DOHH2 (cell line): Measurements from ENCODE around the gene IFT88.

Experiments
- H3F3A ChIP-seq: fragments of 200-600 bp; sonication (generic), shearing (Covaris generic); 2 replicates; pipeline ENCODE4 v1.6.0; 2016; ENCODE audit warnings: antibody characterized with exemption, mild to moderate bottlenecking; ENCODE audit not compliant: control insufficient read depth, insufficient read depth
- H3K27ac ChIP-seq: fragments of 200-600 bp; sonication (generic); 2 replicates; pipeline ENCODE4 v1.5.1; 2014; ENCODE audit warnings: low read depth, mild to moderate bottlenecking, low read length, moderate library complexity
- H3K27me3 ChIP-seq: fragments of 200-600 bp; sonication (generic); 2 replicates; pipeline ENCODE4 v1.6.1; 2014; ENCODE audit warnings: mild to moderate bottlenecking, low read length, mixed read lengths; ENCODE audit not compliant: control insufficient read depth
- H3K36me3 ChIP-seq: fragments of 200-600 bp; sonication (generic); 2 replicates; pipeline ENCODE4 v1.6.1; 2014; ENCODE audit warnings: mild to moderate bottlenecking, low read length, moderate library complexity, mixed read lengths; ENCODE audit not compliant: control insufficient read depth
- H3K4me1 ChIP-seq: fragments of 200-600 bp; sonication (generic); 2 replicates; pipeline ENCODE4 v1.6.1; 2014; ENCODE audit warnings: mild to moderate bottlenecking, low read length, mixed read lengths; ENCODE audit not compliant: control insufficient read depth
- H3K4me2 ChIP-seq: fragments of 200-600 bp; sonication (generic); 2 replicates; pipeline ENCODE4 v1.6.0; 2014; ENCODE audit warnings: mild to moderate bottlenecking, low read length, moderate library complexity
- H3K4me3 ChIP-seq: fragments of 200-600 bp; sonication (generic); 2 replicates; pipeline ENCODE4 v1.5.1; 2014; ENCODE audit warnings: mild to moderate bottlenecking, low read length, mixed read lengths
- H3K79me2 ChIP-seq: fragments of 200-600 bp; sonication (generic); 2 replicates; pipeline ENCODE4 v1.6.1; 2014; ENCODE audit warnings: mild to moderate bottlenecking, low read length, mixed read lengths; ENCODE audit not compliant: control insufficient read depth
- H3K9me2 ChIP-seq: fragments of 200-600 bp; sonication (generic); replicated peaks from 2 replicates; pipeline ENCODE4 v1.6.1; 2014; ENCODE audit warnings: mild to moderate bottlenecking, low read length, mixed read lengths; ENCODE audit not compliant: control insufficient read depth
- H3K9me3 ChIP-seq: fragments of 200-600 bp; sonication (generic); 2 replicates; pipeline ENCODE4 v1.6.1; 2014; ENCODE audit warnings: antibody characterized with exemption, low read length, mixed read lengths; ENCODE audit not compliant: control insufficient read depth, insufficient read depth
- H4K20me1 ChIP-seq: fragments of 200-600 bp; sonication (generic); 2 replicates; pipeline ENCODE4 v1.6.0; 2014; ENCODE audit warnings: low read depth, mild to moderate bottlenecking, antibody characterized with exemption, low read length, moderate library complexity; ENCODE audit not compliant: control insufficient read depth, insufficient read depth
- CTCF ChIP-seq: fragments of 200-600 bp; sonication (generic); IDR thresholded peaks from one replicate; pipeline ENCODE4 v1.5.1; 2014; ENCODE audit warnings: antibody characterized with exemption, mild to moderate bottlenecking, low read depth, low read length; ENCODE audit not compliant: poor library complexity, severe bottlenecking
- EZH2phosphoT487 ChIP-seq: fragments of 200-600 bp; sonication (generic); IDR thresholded peaks from 2 replicates; pipeline ENCODE4 v1.6.1; 2017; ENCODE audit warnings: borderline replicate concordance, mild to moderate bottlenecking, antibody characterized with exemption, low read length, moderate library complexity, mixed read lengths

IFT88 gene

GRCh38 chr13:20716951-20717350 lies 150.0 kb downstream of the IFT88 start:
- no peaks in the 10 kb centered on the region for H3K4me1 ChIP-seq
- no peaks in the 10 kb centered on the region for H3K9me3 ChIP-seq
- no peaks in the 10 kb centered on the region for H3K79me2 ChIP-seq
- H3K4me3 ChIP-seq: no peak overlapping the region
- no peaks in the 10 kb centered on the region for H3K36me3 ChIP-seq
- H3K27ac ChIP-seq: no peak overlapping the region
- TF ChIP-seq EZH2phosphoT487: no peak
- H3F3A ChIP-seq: no peaks in the 10 kb centered on the region
- peaks cover 13% of the 10 kb centered on the region for H3K27me3 ChIP-seq
- H4K20me1 ChIP-seq: no peaks in the 10 kb centered on the region
- H3K4me2 ChIP-seq: no peak overlapping the region
- H3K9me2 ChIP-seq: no peaks in the 10 kb centered on the region

- Histone ChIP-seq H3K79me2 (no peaks in the 10 kb centered on the region), H3K4me3 (no peak overlapping the region), H3F3A (no peaks in the 10 kb centered on the region), H3K9me3 (no peaks in the 10 kb centered on the region), H4K20me1 (no peaks in the 10 kb centered on the region), H3K27me3 (peaks cover 12% of the 10 kb centered on the region), H3K27ac (no peak overlapping the region), H3K4me1 (no peaks in the 10 kb centered on the region), H3K4me2 (no peak overlapping the region), H3K9me2 (no peaks in the 10 kb centered on the region), H3K36me3 (no peaks in the 10 kb centered on the region)
- TF ChIP-seq CTCF: no peak
- TF ChIP-seq EZH2phosphoT487: no peak
Measured at GRCh38 chr13:20717581-20718542, 150.9 kb downstream of the IFT88 start.

GRCh38 chr13:20718958-20719566 lies 152.1 kb downstream of the IFT88 start:
- no peaks in the 10 kb centered on the region for H4K20me1 ChIP-seq
- no peaks in the 10 kb centered on the region for H3K9me2 ChIP-seq
- H3K36me3 ChIP-seq: no peaks in the 10 kb centered on the region
- H3K27ac ChIP-seq: no peak overlapping the region
- H3K9me3 ChIP-seq: no peaks in the 10 kb centered on the region
- no peak overlapping the region for H3K4me2 ChIP-seq
- TF ChIP-seq CTCF (no peak), EZH2phosphoT487 (no peak)
- H3K4me1 ChIP-seq: no peaks in the 10 kb centered on the region
- peaks cover 2% of the 10 kb centered on the region for H3K27me3 ChIP-seq
- no peaks in the 10 kb centered on the region for H3K79me2 ChIP-seq
- H3F3A ChIP-seq: no peaks in the 10 kb centered on the region
- H3K4me3 ChIP-seq: no peak overlapping the region

- H3K4me2 ChIP-seq: no peak overlapping the region
- no peaks in the 10 kb centered on the region for H3K79me2 ChIP-seq
- H3K9me2 ChIP-seq: no peaks in the 10 kb centered on the region
- no peaks in the 10 kb centered on the region for H3K4me1 ChIP-seq
- H3F3A ChIP-seq: no peaks in the 10 kb centered on the region
- TF ChIP-seq CTCF (no peak), EZH2phosphoT487 (no peak)
- no peaks in the 10 kb centered on the region for H3K9me3 ChIP-seq
- H3K4me3 ChIP-seq: no peak overlapping the region
- H3K27ac ChIP-seq: no peak overlapping the region
- no peaks in the 10 kb centered on the region for H4K20me1 ChIP-seq
- no peaks in the 10 kb centered on the region for H3K27me3 ChIP-seq
- H3K36me3 ChIP-seq: no peaks in the 10 kb centered on the region
Measured at GRCh38 chr13:20719783-20720182, 152.8 kb downstream of the IFT88 start.
